ENCODE measurements around the gene TMCC1. TPM values are rescaled to one million over a fixed set of nuclear protein-coding genes. Genes with fewer than 3 reads are reported as not detected.

The TMCC1 gene
- polyA plus RNA-seq, 1 of the 3 experiments (the other 2 are of a cell fraction), result 7.2 TPM

DNA sequence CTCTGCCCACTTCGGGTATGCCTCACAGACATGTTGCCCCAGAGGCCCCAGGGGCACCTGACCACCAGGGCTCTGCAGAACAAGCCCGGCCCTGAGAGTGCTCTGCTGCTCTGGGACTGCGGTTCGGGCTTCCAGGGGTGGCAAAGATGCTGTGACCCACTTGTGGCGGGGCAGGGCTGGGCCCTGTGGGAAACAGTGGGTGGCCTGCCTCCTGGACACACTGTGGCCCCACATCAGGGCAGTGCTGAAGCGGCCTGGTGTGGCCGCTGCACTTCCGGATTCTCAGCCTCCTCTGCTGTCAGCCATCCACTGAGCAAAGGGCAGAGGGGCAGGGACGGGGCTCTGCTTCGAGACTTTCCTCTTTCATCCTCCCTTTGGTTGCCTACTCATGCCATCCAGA, 260.5 kb downstream of the TMCC1 start:
- POLR2A ChIA-PET, result no interaction called here
- Histone ChIP-seq H3K36me3 (replicated peaks in 1 of 2; ENCODE audit: control insufficient read depth in 1 of 2, insufficient read depth in 2 of 2, low read length in 1 of 2) (no peaks in the 10 kb centered on the region), H3K9me3 (no peaks in the 10 kb centered on the region)

DNA sequence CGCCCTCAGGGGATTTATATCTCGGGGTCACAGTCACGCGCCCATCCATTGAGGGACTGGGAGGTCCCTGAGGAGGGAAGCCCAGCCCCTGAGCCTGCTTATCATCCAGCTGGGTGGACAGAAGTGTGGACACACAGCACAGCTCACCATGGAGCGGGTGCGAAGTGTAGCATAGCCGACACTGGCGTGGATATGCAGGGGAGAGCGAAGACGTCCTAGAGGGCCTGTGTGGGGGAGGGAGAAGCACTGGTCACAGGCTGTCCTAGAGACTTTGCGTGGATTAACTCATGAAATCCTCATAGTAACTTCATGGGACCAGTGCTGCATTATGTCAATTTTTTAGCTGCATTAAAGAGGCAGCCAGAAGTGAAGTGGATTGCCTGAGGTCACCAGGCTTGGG, 261.0 kb downstream of the TMCC1 start:
- H3K27ac ChIP-seq (ENCODE audit: low read depth in 2 of 2, low read length in 1 of 2), result no peak overlapping the region
- no peak overlapping the region for H3K4me2 ChIP-seq
- 97% methylated on average over 11 of the region's 11 CpGs for WGBS (ENCODE audit: low lambda C conversion rate)
- ChIA-PET CTCF (interaction anchor here (0.9 to 2.7 kb wide), 3 partner anchors 132 to 302 kb away, joined by 3 to 12 read pairs (median 8); no protein-coding TSS in a partner anchor), POLR2A (no interaction called here)
- no peaks in the 10 kb centered on the region for H3K9me2 ChIP-seq
- DNase-seq, result peak; percentile 15
- no peaks in the 10 kb centered on the region for H3K79me2 ChIP-seq (ENCODE audit: insufficient read depth)
- no peaks in the 10 kb centered on the region for H3K27me3 ChIP-seq (ENCODE audit: insufficient read depth)
- no peaks in the 10 kb centered on the region for H3F3A ChIP-seq (replicated peaks; ENCODE audit: insufficient read depth)
- H3K9ac ChIP-seq, result no peak overlapping the region
- no peaks in the 10 kb centered on the region for H3K9me3 ChIP-seq
- no peaks in the 10 kb centered on the region for H3K36me3 ChIP-seq (replicated peaks in 1 of 2; ENCODE audit: control insufficient read depth in 1 of 2, insufficient read depth in 2 of 2, low read length in 1 of 2)
- H2AFZ ChIP-seq (ENCODE audit: low read depth), result no peak overlapping the region
- H4K20me1 ChIP-seq (ENCODE audit: insufficient read depth), result no peaks in the 10 kb centered on the region
- no peaks in the 10 kb centered on the region for H3K4me1 ChIP-seq (ENCODE audit: control insufficient read depth in 1 of 2, insufficient read depth in 2 of 2, low read depth in 1 of 2, low read length in 1 of 2)
- H3K4me3 ChIP-seq (ENCODE audit: low read depth in 2 of 2, low read length in 1 of 2), result no peak overlapping the region
- TF ChIP-seq, protein P1, sequence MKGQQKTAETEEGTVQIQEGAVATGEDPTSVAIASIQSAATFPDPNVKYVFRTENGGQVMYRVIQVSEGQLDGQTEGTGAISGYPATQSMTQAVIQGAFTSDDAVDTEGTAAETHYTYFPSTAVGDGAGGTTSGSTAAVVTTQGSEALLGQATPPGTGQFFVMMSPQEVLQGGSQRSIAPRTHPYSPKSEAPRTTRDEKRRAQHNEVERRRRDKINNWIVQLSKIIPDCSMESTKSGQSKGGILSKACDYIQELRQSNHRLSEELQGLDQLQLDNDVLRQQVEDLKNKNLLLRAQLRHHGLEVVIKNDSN (IDR thresholded peaks at IDR 0.05; ENCODE audit: borderline replicate concordance, low read depth), result no peak
- TF ChIP-seq NRF1 (IDR thresholded peaks at IDR 0.05; ENCODE audit: low read depth, low read length), result no peak
- TF ChIP-seq, protein P2, sequence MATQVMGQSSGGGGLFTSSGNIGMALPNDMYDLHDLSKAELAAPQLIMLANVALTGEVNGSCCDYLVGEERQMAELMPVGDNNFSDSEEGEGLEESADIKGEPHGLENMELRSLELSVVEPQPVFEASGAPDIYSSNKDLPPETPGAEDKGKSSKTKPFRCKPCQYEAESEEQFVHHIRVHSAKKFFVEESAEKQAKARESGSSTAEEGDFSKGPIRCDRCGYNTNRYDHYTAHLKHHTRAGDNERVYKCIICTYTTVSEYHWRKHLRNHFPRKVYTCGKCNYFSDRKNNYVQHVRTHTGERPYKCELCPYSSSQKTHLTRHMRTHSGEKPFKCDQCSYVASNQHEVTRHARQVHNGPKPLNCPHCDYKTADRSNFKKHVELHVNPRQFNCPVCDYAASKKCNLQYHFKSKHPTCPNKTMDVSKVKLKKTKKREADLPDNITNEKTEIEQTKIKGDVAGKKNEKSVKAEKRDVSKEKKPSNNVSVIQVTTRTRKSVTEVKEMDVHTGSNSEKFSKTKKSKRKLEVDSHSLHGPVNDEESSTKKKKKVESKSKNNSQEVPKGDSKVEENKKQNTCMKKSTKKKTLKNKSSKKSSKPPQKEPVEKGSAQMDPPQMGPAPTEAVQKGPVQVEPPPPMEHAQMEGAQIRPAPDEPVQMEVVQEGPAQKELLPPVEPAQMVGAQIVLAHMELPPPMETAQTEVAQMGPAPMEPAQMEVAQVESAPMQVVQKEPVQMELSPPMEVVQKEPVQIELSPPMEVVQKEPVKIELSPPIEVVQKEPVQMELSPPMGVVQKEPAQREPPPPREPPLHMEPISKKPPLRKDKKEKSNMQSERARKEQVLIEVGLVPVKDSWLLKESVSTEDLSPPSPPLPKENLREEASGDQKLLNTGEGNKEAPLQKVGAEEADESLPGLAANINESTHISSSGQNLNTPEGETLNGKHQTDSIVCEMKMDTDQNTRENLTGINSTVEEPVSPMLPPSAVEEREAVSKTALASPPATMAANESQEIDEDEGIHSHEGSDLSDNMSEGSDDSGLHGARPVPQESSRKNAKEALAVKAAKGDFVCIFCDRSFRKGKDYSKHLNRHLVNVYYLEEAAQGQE (IDR thresholded peaks at IDR 0.05; ENCODE audit: low read depth, low read length), result no peak
- TF ChIP-seq FOSL2 (IDR thresholded peaks at IDR 0.05; ENCODE audit: borderline replicate concordance, low read depth), result no peak
- TF ChIP-seq GATA2 (CRISPR knock-in tag; IDR thresholded peaks at IDR 0.05), result no peak

More for the DNA sequence above, 260.5 kb downstream of the TMCC1 start:
- H3K4me3 ChIP-seq (ENCODE audit: low read depth in 2 of 2, low read length in 1 of 2), result no peak overlapping the region
- no peak for DNase-seq
- H3K27ac ChIP-seq (ENCODE audit: low read depth in 2 of 2, low read length in 1 of 2), result no peak overlapping the region
- no peaks in the 10 kb centered on the region for H4K20me1 ChIP-seq (ENCODE audit: insufficient read depth)
- H3K27me3 ChIP-seq (ENCODE audit: insufficient read depth), result no peaks in the 10 kb centered on the region
- H3K4me2 ChIP-seq, result no peak overlapping the region
- no peak overlapping the region for H2AFZ ChIP-seq (ENCODE audit: low read depth)
- H3K9ac ChIP-seq, result no peak overlapping the region
- 91% methylated on average over 5 of the region's 10 CpGs for WGBS (ENCODE audit: low lambda C conversion rate)
- CTCF ChIA-PET, result interaction anchor here (0.9 to 2.7 kb wide), 5 partner anchors 16 to 302 kb away, joined by 3 to 12 read pairs (median 4); no protein-coding TSS in a partner anchor
- no peaks in the 10 kb centered on the region for H3K4me1 ChIP-seq (ENCODE audit: control insufficient read depth in 1 of 2, insufficient read depth in 2 of 2, low read depth in 1 of 2, low read length in 1 of 2)
- no peaks in the 10 kb centered on the region for H3K9me2 ChIP-seq
- no peaks in the 10 kb centered on the region for H3F3A ChIP-seq (replicated peaks; ENCODE audit: insufficient read depth)
- TF ChIP-seq MXI1 (IDR thresholded peaks at IDR 0.05; ENCODE audit: low read depth, low read length) (no peak), TCF12 (IDR thresholded peaks at IDR 0.05) (no peak), SIN3A (IDR thresholded peaks at IDR 0.05; ENCODE audit: borderline replicate concordance, low read depth, low read length) (no peak), JUND (IDR thresholded peaks at IDR 0.05) (no peak), FOSL2 (IDR thresholded peaks at IDR 0.05; ENCODE audit: borderline replicate concordance, low read depth) (no peak), RXRA (IDR thresholded peaks at IDR 0.05; ENCODE audit: borderline replicate concordance, low read depth) (no peak), TAF1 (IDR thresholded peaks at IDR 0.05; ENCODE audit: borderline replicate concordance, low read depth, low read length) (no peak)
- TF ChIP-seq, protein P3, sequence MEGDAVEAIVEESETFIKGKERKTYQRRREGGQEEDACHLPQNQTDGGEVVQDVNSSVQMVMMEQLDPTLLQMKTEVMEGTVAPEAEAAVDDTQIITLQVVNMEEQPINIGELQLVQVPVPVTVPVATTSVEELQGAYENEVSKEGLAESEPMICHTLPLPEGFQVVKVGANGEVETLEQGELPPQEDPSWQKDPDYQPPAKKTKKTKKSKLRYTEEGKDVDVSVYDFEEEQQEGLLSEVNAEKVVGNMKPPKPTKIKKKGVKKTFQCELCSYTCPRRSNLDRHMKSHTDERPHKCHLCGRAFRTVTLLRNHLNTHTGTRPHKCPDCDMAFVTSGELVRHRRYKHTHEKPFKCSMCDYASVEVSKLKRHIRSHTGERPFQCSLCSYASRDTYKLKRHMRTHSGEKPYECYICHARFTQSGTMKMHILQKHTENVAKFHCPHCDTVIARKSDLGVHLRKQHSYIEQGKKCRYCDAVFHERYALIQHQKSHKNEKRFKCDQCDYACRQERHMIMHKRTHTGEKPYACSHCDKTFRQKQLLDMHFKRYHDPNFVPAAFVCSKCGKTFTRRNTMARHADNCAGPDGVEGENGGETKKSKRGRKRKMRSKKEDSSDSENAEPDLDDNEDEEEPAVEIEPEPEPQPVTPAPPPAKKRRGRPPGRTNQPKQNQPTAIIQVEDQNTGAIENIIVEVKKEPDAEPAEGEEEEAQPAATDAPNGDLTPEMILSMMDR (IDR thresholded peaks at IDR 0.05), result no peak
- TF ChIP-seq, protein P4, sequence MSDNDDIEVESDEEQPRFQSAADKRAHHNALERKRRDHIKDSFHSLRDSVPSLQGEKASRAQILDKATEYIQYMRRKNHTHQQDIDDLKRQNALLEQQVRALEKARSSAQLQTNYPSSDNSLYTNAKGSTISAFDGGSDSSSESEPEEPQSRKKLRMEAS (IDR thresholded peaks at IDR 0.05; ENCODE audit: low read depth), result no peak
- TF ChIP-seq, protein P2 (IDR thresholded peaks at IDR 0.05; ENCODE audit: low read depth, low read length), result no peak
- no peaks in the 10 kb centered on the region for H3K79me2 ChIP-seq (ENCODE audit: insufficient read depth)
